NCI-H1417 (cell line): ENCODE results near the gene BRD2.
"Not testable (repeated sequence)": the region's sequence is repeated elsewhere in the genome, so short reads cannot be mapped to it uniquely, and the experiment has no call there.

Experiments
- DNase-seq, 3 experiments: peaks; one replicate each; lab custom pipeline; 2025; lab: John Stamatoyannopoulos, UW

Gene BRD2

GRCh38 chr6:32968093-32968866 lies at the start of gene BRD2:
Gene BRD2, plus strand, starts transcription at chr6:32968594. Its CDS starts 4,305 bp downstream, at chr6:32972899.
- peak; percentile 93 to 98 (median 97) for DNase-seq

- DNase-seq: no peak
Observed at GRCh38 chr6:32920715-32921114, 47.7 kb upstream of the BRD2 start.

GRCh38 chr6:32922083-32922482 lies 46.3 kb upstream of the BRD2 start:
- no peak for DNase-seq

GRCh38 chr6:32931211-32931610 lies 37.2 kb upstream of the BRD2 start:
- DNase-seq: no peak

GRCh38 chr6:32932132-32932868 lies 36.1 kb upstream of the BRD2 start:
- no peak for DNase-seq

GRCh38 chr6:32933661-32934085 lies 34.7 kb upstream of the BRD2 start:
- DNase-seq: peak; percentile 48 to 81 (median 77)

GRCh38 chr6:32935551-32936238 lies 32.7 kb upstream of the BRD2 start:
- DNase-seq: no peak

GRCh38 chr6:32936239-32937152 lies 31.9 kb upstream of the BRD2 start:
- DNase-seq: peak in 1 of 3 experiments; percentile 25

- DNase-seq: no peak
Observed at GRCh38 chr6:32937230-32937633, 31.2 kb upstream of the BRD2 start.

GRCh38 chr6:32938494-32938893 lies 29.9 kb upstream of the BRD2 start:
- no peak for DNase-seq

- DNase-seq: peak in 2 of 3 experiments; percentile 8 to 13
Observed at GRCh38 chr6:32940656-32941213, 27.7 kb upstream of the BRD2 start, which contains the start of gene HLA-DMB. Gene HLA-DMB, minus strand, starts transcription at chr6:32941028. Its CDS starts 221 bp downstream, at chr6:32940807.

- peak in 1 of 3 experiments; percentile 53 for DNase-seq
Observed at GRCh38 chr6:32941214-32941768, 27.1 kb upstream of the BRD2 start.

GRCh38 chr6:32942555-32943123 lies 25.8 kb upstream of the BRD2 start:
- DNase-seq: not testable (repeated sequence)

GRCh38 chr6:32943864-32944649 lies 24.3 kb upstream of the BRD2 start:
- DNase-seq: no peak

- no peak for DNase-seq
Observed at GRCh38 chr6:32945108-32945760, 23.2 kb upstream of the BRD2 start.

- DNase-seq: no peak
Observed at GRCh38 chr6:32945953-32946352, 22.4 kb upstream of the BRD2 start.

- DNase-seq: no peak
Observed at GRCh38 chr6:32946893-32947292, 21.5 kb upstream of the BRD2 start.

GRCh38 chr6:32947552-32948465 lies 20.6 kb upstream of the BRD2 start:
- peak; percentile 21 to 62 (median 60) for DNase-seq
